Gastrocnemius medialis (tissue), 4 donors: ENCODE measurements around the gene VSNL1. TPM values are rescaled to one million over a fixed set of nuclear protein-coding genes. Genes with fewer than 3 reads are reported as not detected.

Experiments
- ATAC-seq, 2 donors: fragments of 150-250 bp; one replicate each; pipeline ENCODE4 v1.9.1; 2016
- DNase-seq, 2 donors: peaks; one replicate each; pipeline ENCODE4 v3.0.0-alpha.2; 2019
- H3K27ac ChIP-seq, 4 donors: fragments of 200-600 bp; sonication (generic); 1 replicate in 1 of 4; 2 replicates in 3 of 4; pipeline ENCODE4 v1.5.1; 2016 to 2018; ENCODE audit warnings: mild to moderate bottlenecking in 2 of 4, moderate library complexity in 1 of 4
- H3K27me3 ChIP-seq, 3 donors: fragments of 200-600 bp; sonication (generic) in 2 of 3; 1 replicate in 1 of 3; 2 replicates in 2 of 3; pipeline versions ENCODE4 v1.5.1 to v1.6.0; 2016 to 2019; ENCODE audit warnings: mild to moderate bottlenecking in 1 of 3, moderate library complexity in 1 of 3
- H3K36me3 ChIP-seq, 2 donors: fragments of 200-600 bp; sonication (generic) in 1 of 2; one replicate each; pipeline ENCODE4 v1.5.1; 2017 to 2018
- H3K4me1 ChIP-seq, 2 donors: fragments of 200-600 bp; sonication (generic) in 1 of 2; one replicate each; pipeline ENCODE4 v1.5.1; 2016 to 2017; ENCODE audit warnings: mild to moderate bottlenecking in 2 of 2
- H3K4me3 ChIP-seq, 4 donors: fragments of 200-600 bp; sonication (generic) in 3 of 4; 1 replicate in 1 of 4; 2 replicates in 3 of 4; pipeline ENCODE4 v1.5.1; 2016 to 2019; ENCODE audit warnings: mild to moderate bottlenecking in 2 of 4
- H3K9me3 ChIP-seq, 3 donors: fragments of 200-600 bp; sonication (generic) in 2 of 3; 1 replicate in 1 of 3; 2 replicates in 2 of 3; pipeline ENCODE4 v1.5.1; 2016 to 2019
- POLR2A ChIP-seq, 2 donors: fragments of 450-650 bp; IDR thresholded peaks; one replicate each; pipeline ENCODE4 v1.6.1; 2017; ENCODE audit warnings: antibody characterized with exemption in 2 of 2, mild to moderate bottlenecking in 2 of 2, moderate library complexity in 2 of 2
- in situ Hi-C, 4 donors: fragments of 200-750 bp; cut with MboI; loops; one replicate each; pipeline versions ENCODE4 v1.15.0 to v1.8.0; 2017; ENCODE audit warnings: low sequenced_read_pairs in 4 of 4
- intact Hi-C: fragments of 100-400 bp; cut with DNase I; formaldehyde crosslinking; loops from one replicate; pipeline ENCODE4 v1.15.1; 2023; ENCODE audit warnings: low total_unique reads
- total RNA-seq, 4 donors: library from RNA; depleted of rRNA; stranded (reverse); fragments of >200 nt; gene quantifications; one replicate each; pipeline versions ENCODE4 v1.1.0 to v1.2.3, GENCODE V29; 2016
- TF ChIP-seq, protein P1 (sequence below), 5 experiments: fragments of 450-650 bp in 3 of 5; fragments of 200-600 bp in 2 of 5; sonication (generic) in 2 of 5; IDR thresholded peaks in 4 of 5; conservative IDR thresholded peaks in 1 of 5; 1 replicate in 4 of 5; 2 replicates in 1 of 5; pipeline ENCODE4 v1.5.1; 2016 to 2019; ENCODE audit warnings: antibody characterized with exemption in 5 of 5, mild to moderate bottlenecking in 3 of 5, moderate library complexity in 3 of 5

Gene VSNL1
- total RNA-seq, 4 donors from 2014 or later: not detected

DNA sequence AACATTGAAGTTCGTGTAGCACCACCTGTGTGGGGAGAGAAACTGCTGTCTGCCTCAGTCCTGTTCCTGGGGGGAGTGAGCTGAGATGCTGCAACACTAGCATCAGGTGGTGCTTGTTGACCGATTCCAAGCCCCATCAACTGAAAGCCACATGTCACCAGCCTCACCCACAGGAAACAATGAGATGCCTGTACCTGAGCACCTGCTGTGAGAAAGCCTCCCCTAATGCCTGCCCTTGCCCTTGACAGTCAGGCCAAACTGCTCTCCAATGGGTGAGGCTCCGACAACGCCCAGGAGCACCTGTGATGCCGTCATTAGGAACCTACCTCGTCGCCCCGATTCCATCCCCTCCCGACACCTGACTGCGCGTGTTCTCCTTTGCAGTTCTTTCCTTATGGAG lies 108.5 kb downstream of the VSNL1 start:
- in situ Hi-C loops (no loop called here), intact Hi-C loops (no loop called here)
- Histone ChIP-seq H3K27me3 (no peaks in the 10 kb centered on the region), H3K27ac (no peak overlapping the region), H3K9me3 (no peaks in the 10 kb centered on the region), H3K4me3 (no peak overlapping the region), H3K4me1 (peaks cover 8 to 14% of the 10 kb centered on the region in 2 donors), H3K36me3 (no peaks in the 10 kb centered on the region)
- no peak for DNase-seq
- ATAC-seq: no peak
- TF ChIP-seq, protein P1, sequence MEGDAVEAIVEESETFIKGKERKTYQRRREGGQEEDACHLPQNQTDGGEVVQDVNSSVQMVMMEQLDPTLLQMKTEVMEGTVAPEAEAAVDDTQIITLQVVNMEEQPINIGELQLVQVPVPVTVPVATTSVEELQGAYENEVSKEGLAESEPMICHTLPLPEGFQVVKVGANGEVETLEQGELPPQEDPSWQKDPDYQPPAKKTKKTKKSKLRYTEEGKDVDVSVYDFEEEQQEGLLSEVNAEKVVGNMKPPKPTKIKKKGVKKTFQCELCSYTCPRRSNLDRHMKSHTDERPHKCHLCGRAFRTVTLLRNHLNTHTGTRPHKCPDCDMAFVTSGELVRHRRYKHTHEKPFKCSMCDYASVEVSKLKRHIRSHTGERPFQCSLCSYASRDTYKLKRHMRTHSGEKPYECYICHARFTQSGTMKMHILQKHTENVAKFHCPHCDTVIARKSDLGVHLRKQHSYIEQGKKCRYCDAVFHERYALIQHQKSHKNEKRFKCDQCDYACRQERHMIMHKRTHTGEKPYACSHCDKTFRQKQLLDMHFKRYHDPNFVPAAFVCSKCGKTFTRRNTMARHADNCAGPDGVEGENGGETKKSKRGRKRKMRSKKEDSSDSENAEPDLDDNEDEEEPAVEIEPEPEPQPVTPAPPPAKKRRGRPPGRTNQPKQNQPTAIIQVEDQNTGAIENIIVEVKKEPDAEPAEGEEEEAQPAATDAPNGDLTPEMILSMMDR (IDR thresholded peaks at IDR 0.05 in 4 of 5, conservative IDR thresholded peaks at IDR 0.05 in 1 of 5): no peak
- TF ChIP-seq POLR2A (IDR thresholded peaks at IDR 0.05): no peak

DNA sequence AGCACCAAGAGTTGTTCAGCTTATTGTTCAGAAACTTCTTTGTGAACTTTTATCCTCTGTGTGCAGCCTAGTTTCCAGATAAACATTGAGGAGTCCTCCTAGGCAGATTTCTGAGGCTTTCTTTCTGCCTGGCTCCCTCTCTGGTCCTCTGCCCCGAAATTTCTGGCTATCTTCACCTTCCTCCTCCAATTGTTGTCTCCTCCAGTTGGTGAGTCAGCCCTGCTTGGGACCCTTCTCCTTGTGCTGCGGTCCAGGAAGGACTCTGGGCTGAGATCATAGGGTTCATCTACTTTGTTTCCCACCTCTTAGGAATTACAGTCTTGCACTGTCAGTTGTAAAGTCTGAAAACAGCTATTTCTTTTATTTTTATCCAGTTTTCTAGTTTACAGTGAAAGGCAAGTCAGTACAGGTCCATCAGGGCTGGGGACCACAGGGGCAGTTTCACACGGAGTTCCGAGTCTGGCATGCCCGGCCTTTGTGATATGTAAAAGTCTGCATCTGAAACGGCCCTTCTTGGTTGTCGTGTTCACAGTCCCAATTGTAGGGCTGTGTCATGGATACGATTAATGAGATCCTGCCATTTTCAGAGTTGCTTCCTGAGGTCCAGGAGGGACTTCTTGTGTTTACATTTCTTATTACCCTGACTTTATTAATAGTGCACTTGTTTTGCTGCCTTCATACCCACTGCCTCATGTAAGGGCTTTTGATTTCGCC lies 112.3 kb downstream of the VSNL1 start:
- TF ChIP-seq, protein P1 (IDR thresholded peaks at IDR 0.05 in 4 of 5, conservative IDR thresholded peaks at IDR 0.05 in 1 of 5): no peak
- no peak for TF ChIP-seq POLR2A (IDR thresholded peaks at IDR 0.05)
- in situ Hi-C loops: no loop called here
- intact Hi-C loops: no loop called here

GRCh38 chr2:17657759-17658158 lies 117.3 kb downstream of the VSNL1 start:
- no peak overlapping the region for H3K27ac ChIP-seq
- no peak overlapping the region for H3K4me3 ChIP-seq
- DNase-seq: no peak
- in situ Hi-C loops (no loop called here), intact Hi-C loops (no loop called here)
- H3K36me3 ChIP-seq: no peaks in the 10 kb centered on the region
- H3K27me3 ChIP-seq: no peaks in the 10 kb centered on the region
- TF ChIP-seq POLR2A (IDR thresholded peaks at IDR 0.05): no peak
- TF ChIP-seq, protein P1 (IDR thresholded peaks at IDR 0.05 in 4 of 5, conservative IDR thresholded peaks at IDR 0.05 in 1 of 5): no peak
- no peaks in the 10 kb centered on the region for H3K9me3 ChIP-seq
- ATAC-seq: no peak
- peaks cover 0 to 3% of the 10 kb centered on the region in 2 donors for H3K4me1 ChIP-seq

More for the DNA sequence above, 112.3 kb downstream of the VSNL1 start:
- H3K4me1 ChIP-seq: no peaks in the 10 kb centered on the region
- H3K4me3 ChIP-seq: no peak overlapping the region
- no peaks in the 10 kb centered on the region for H3K36me3 ChIP-seq
- H3K9me3 ChIP-seq: no peaks in the 10 kb centered on the region
- H3K27ac ChIP-seq: no peak overlapping the region
- no peak for DNase-seq
- H3K27me3 ChIP-seq: no peaks in the 10 kb centered on the region
- ATAC-seq: no peak

- no peak for TF ChIP-seq POLR2A (IDR thresholded peaks at IDR 0.05)
- TF ChIP-seq, protein P1 (IDR thresholded peaks at IDR 0.05 in 4 of 5, conservative IDR thresholded peaks at IDR 0.05 in 1 of 5): no peak
- ATAC-seq (no peak), DNase-seq (no peak)
- H3K4me1 ChIP-seq: peaks cover 0 to 5% of the 10 kb centered on the region in 2 donors
- H3K9me3 ChIP-seq: no peaks in the 10 kb centered on the region
- H3K36me3 ChIP-seq: no peaks in the 10 kb centered on the region
- H3K27me3 ChIP-seq: no peaks in the 10 kb centered on the region
- in situ Hi-C loops (no loop called here), intact Hi-C loops (no loop called here)
- H3K4me3 ChIP-seq: no peak overlapping the region
- H3K27ac ChIP-seq: no peak overlapping the region
Measured at GRCh38 chr2:17658251-17658843, 117.9 kb downstream of the VSNL1 start.
